ENCODE results near the gene PDP2. TPM values are rescaled to one million over a fixed set of nuclear protein-coding genes. Genes with fewer than 3 reads are reported as not detected.

The PDP2 gene
- total RNA-seq (2.7 TPM), polyA plus RNA-seq (ENCODE audit: insufficient read depth in 1 of 8, insufficient read length in 8 of 8, low replicate concordance in 1 of 8) (1 to 10 TPM; 1.9 to 2.6 (median 2.3) TPM)
- long read RNA-seq, donor 1: 0 reads
- long read RNA-seq, donor 2: 0 reads
- long read RNA-seq, donor 3, full-length matches to known transcripts: 1 of 1 reads
- long read RNA-seq, donor 3, partial matches to known transcripts: 0 of 1 reads
- long read RNA-seq, donor 3, other reads (novel, unspliced or antisense): 0 of 1 reads
- long read RNA-seq, donor 4, full-length matches to known transcripts: 1 of 1 reads
- long read RNA-seq, donor 4, partial matches to known transcripts: 0 of 1 reads
- long read RNA-seq, donor 4, other reads (novel, unspliced or antisense): 0 of 1 reads
- long read RNA-seq, donor 5, full-length matches to known transcripts: 2 of 2 reads
- long read RNA-seq, donor 5, partial matches to known transcripts: 0 of 2 reads
- long read RNA-seq, donor 5, other reads (novel, unspliced or antisense): 0 of 2 reads
- long read RNA-seq, donor 6, full-length matches to known transcripts: 3 of 3 reads
- long read RNA-seq, donor 6, partial matches to known transcripts: 0 of 3 reads
- long read RNA-seq, donor 6, other reads (novel, unspliced or antisense): 0 of 3 reads
- long read RNA-seq, donor 7, full-length matches to known transcripts: 1 of 1 reads
- long read RNA-seq, donor 7, partial matches to known transcripts: 0 of 1 reads
- long read RNA-seq, donor 7, other reads (novel, unspliced or antisense): 0 of 1 reads
- long read RNA-seq, donor 8, full-length matches to known transcripts: 2 of 2 reads
- long read RNA-seq, donor 8, partial matches to known transcripts: 0 of 2 reads
- long read RNA-seq, donor 8, other reads (novel, unspliced or antisense): 0 of 2 reads
- long read RNA-seq, donor 9: 0 reads
- long read RNA-seq, donor 10: 0 reads
- long read RNA-seq, donor 11: 0 reads

GRCh38 chr16:66880288-66881013 is at the start of gene PDP2:
Gene PDP2, plus strand, starts transcription at chr16:66880515. Its CDS starts 3,770 bp downstream, at chr16:66884285.
- Histone ChIP-seq H3K4me3 (ENCODE audit: low read length) (peak within 1 kb of the TSS; percentile 93), H3K27ac (ENCODE audit: low read length) (no peak within 1 kb of the TSS), H3K4me1 (ENCODE audit: control insufficient read depth, insufficient read depth, low read length) (peaks cover 13% of the 10 kb centered on the region), H3K9me3 (replicated peaks; ENCODE audit: control insufficient read depth, low read depth, low read length) (no peaks in the 10 kb centered on the region), H3K27me3 (ENCODE audit: control insufficient read depth, insufficient read depth, low read length) (peaks cover 21% of the 10 kb centered on the region), H3K36me3 (ENCODE audit: control insufficient read depth, insufficient read depth, low read length) (peaks cover 13% of the 10 kb centered on the region)
- under 1% methylated on average over 57 of the region's 58 CpGs for WGBS (ENCODE audit: insufficient coverage)
- peak; percentile 98 for DNase-seq

- H3K4me3 ChIP-seq (ENCODE audit: low read length): no peak overlapping the region
- peaks cover 3% of the 10 kb centered on the region for H3K36me3 ChIP-seq (ENCODE audit: control insufficient read depth, insufficient read depth, low read length)
- DNase-seq: no peak
- H3K9me3 ChIP-seq (replicated peaks; ENCODE audit: control insufficient read depth, low read depth, low read length): no peaks in the 10 kb centered on the region
- WGBS (ENCODE audit: insufficient coverage): no CpG with 5 or more reads among the region's 3 CpGs
- peaks cover 8% of the 10 kb centered on the region for H3K4me1 ChIP-seq (ENCODE audit: control insufficient read depth, insufficient read depth, low read length)
- H3K27me3 ChIP-seq (ENCODE audit: control insufficient read depth, insufficient read depth, low read length): peaks cover 2% of the 10 kb centered on the region
- H3K27ac ChIP-seq (ENCODE audit: low read length): no peak overlapping the region
These were observed 48.1 kb upstream of the PDP2 start for GRCh38 chr16:66832190-66832589.

GRCh38 chr16:66832661-66833305 is 47.5 kb upstream of the PDP2 start:
- 39% methylated on average over 3 of the region's 7 CpGs for WGBS (ENCODE audit: insufficient coverage)
- H3K4me1 ChIP-seq (ENCODE audit: control insufficient read depth, insufficient read depth, low read length): peaks cover 8% of the 10 kb centered on the region
- peaks cover 2% of the 10 kb centered on the region for H3K36me3 ChIP-seq (ENCODE audit: control insufficient read depth, insufficient read depth, low read length)
- no peak overlapping the region for H3K27ac ChIP-seq (ENCODE audit: low read length)
- H3K27me3 ChIP-seq (ENCODE audit: control insufficient read depth, insufficient read depth, low read length): peaks cover 2% of the 10 kb centered on the region
- no peaks in the 10 kb centered on the region for H3K9me3 ChIP-seq (replicated peaks; ENCODE audit: control insufficient read depth, low read depth, low read length)
- no peak overlapping the region for H3K4me3 ChIP-seq (ENCODE audit: low read length)
- no peak for DNase-seq

- Histone ChIP-seq H3K27ac (ENCODE audit: low read length) (no peak overlapping the region), H3K4me3 (ENCODE audit: low read length) (no peak overlapping the region), H3K36me3 (ENCODE audit: control insufficient read depth, insufficient read depth, low read length) (no peaks in the 10 kb centered on the region), H3K4me1 (ENCODE audit: control insufficient read depth, insufficient read depth, low read length) (peaks cover 3% of the 10 kb centered on the region), H3K9me3 (replicated peaks; ENCODE audit: control insufficient read depth, low read depth, low read length) (no peaks in the 10 kb centered on the region), H3K27me3 (ENCODE audit: control insufficient read depth, insufficient read depth, low read length) (peaks cover 2% of the 10 kb centered on the region)
- no peak for DNase-seq
- WGBS (ENCODE audit: insufficient coverage): 90% methylated on average over 2 of the region's 5 CpGs
These were observed 45.6 kb upstream of the PDP2 start for GRCh38 chr16:66834746-66835145.

- WGBS (ENCODE audit: insufficient coverage): 50% methylated on average over 1 of the region's 3 CpGs
- Histone ChIP-seq H3K9me3 (replicated peaks; ENCODE audit: control insufficient read depth, low read depth, low read length) (no peaks in the 10 kb centered on the region), H3K27me3 (ENCODE audit: control insufficient read depth, insufficient read depth, low read length) (peaks cover 38% of the 10 kb centered on the region), H3K27ac (ENCODE audit: low read length) (no peak overlapping the region), H3K36me3 (ENCODE audit: control insufficient read depth, insufficient read depth, low read length) (no peaks in the 10 kb centered on the region), H3K4me1 (ENCODE audit: control insufficient read depth, insufficient read depth, low read length) (peaks cover 8% of the 10 kb centered on the region), H3K4me3 (ENCODE audit: low read length) (no peak overlapping the region)
- DNase-seq: no peak
These were observed 39.4 kb upstream of the PDP2 start for GRCh38 chr16:66840883-66841282.

- WGBS (ENCODE audit: insufficient coverage): 76% methylated on average over 4 of the region's 4 CpGs
- Histone ChIP-seq H3K9me3 (replicated peaks; ENCODE audit: control insufficient read depth, low read depth, low read length) (no peaks in the 10 kb centered on the region), H3K36me3 (ENCODE audit: control insufficient read depth, insufficient read depth, low read length) (no peaks in the 10 kb centered on the region), H3K4me3 (ENCODE audit: low read length) (no peak overlapping the region), H3K27ac (ENCODE audit: low read length) (no peak overlapping the region), H3K27me3 (ENCODE audit: control insufficient read depth, insufficient read depth, low read length) (peaks cover 43% of the 10 kb centered on the region), H3K4me1 (ENCODE audit: control insufficient read depth, insufficient read depth, low read length) (peaks cover 10% of the 10 kb centered on the region)
- no peak for DNase-seq
These were observed 38.9 kb upstream of the PDP2 start for GRCh38 chr16:66841366-66841765.

GRCh38 chr16:66842765-66843164 is 37.5 kb upstream of the PDP2 start:
- DNase-seq: no peak
- H3K4me3 ChIP-seq (ENCODE audit: low read length): no peak overlapping the region
- WGBS (ENCODE audit: insufficient coverage): 49% methylated on average over 6 of the region's 7 CpGs
- no peaks in the 10 kb centered on the region for H3K9me3 ChIP-seq (replicated peaks; ENCODE audit: control insufficient read depth, low read depth, low read length)
- H3K4me1 ChIP-seq (ENCODE audit: control insufficient read depth, insufficient read depth, low read length): peaks cover 10% of the 10 kb centered on the region
- no peak overlapping the region for H3K27ac ChIP-seq (ENCODE audit: low read length)
- H3K27me3 ChIP-seq (ENCODE audit: control insufficient read depth, insufficient read depth, low read length): peaks cover 56% of the 10 kb centered on the region
- H3K36me3 ChIP-seq (ENCODE audit: control insufficient read depth, insufficient read depth, low read length): no peaks in the 10 kb centered on the region

- Histone ChIP-seq H3K4me1 (ENCODE audit: control insufficient read depth, insufficient read depth, low read length) (peaks cover 10% of the 10 kb centered on the region), H3K27ac (ENCODE audit: low read length) (no peak overlapping the region), H3K4me3 (ENCODE audit: low read length) (no peak overlapping the region), H3K27me3 (ENCODE audit: control insufficient read depth, insufficient read depth, low read length) (peaks cover 57% of the 10 kb centered on the region), H3K36me3 (ENCODE audit: control insufficient read depth, insufficient read depth, low read length) (no peaks in the 10 kb centered on the region), H3K9me3 (replicated peaks; ENCODE audit: control insufficient read depth, low read depth, low read length) (no peaks in the 10 kb centered on the region)
- 83% methylated on average over 1 of the region's 2 CpGs for WGBS (ENCODE audit: insufficient coverage)
- no peak for DNase-seq
These were observed 37.1 kb upstream of the PDP2 start for GRCh38 chr16:66843191-66843590.

GRCh38 chr16:66844009-66844341 is 36.3 kb upstream of the PDP2 start:
- DNase-seq: no peak
- no peaks in the 10 kb centered on the region for H3K36me3 ChIP-seq (ENCODE audit: control insufficient read depth, insufficient read depth, low read length)
- no peak overlapping the region for H3K27ac ChIP-seq (ENCODE audit: low read length)
- peaks cover 10% of the 10 kb centered on the region for H3K4me1 ChIP-seq (ENCODE audit: control insufficient read depth, insufficient read depth, low read length)
- WGBS (ENCODE audit: insufficient coverage): 5% methylated on average over 11 of the region's 14 CpGs
- no peak overlapping the region for H3K4me3 ChIP-seq (ENCODE audit: low read length)
- H3K9me3 ChIP-seq (replicated peaks; ENCODE audit: control insufficient read depth, low read depth, low read length): no peaks in the 10 kb centered on the region
- H3K27me3 ChIP-seq (ENCODE audit: control insufficient read depth, insufficient read depth, low read length): peaks cover 63% of the 10 kb centered on the region

All from muscle of leg (tissue), 16 donors.